Endothelial cell of umbilical vein (primary cell): ENCODE measurements around the gene LCLAT1. TPM values are rescaled to one million over a fixed set of nuclear protein-coding genes. Genes with fewer than 3 reads are reported as not detected.

Source experiments
- BruUV-seq: library from RNA; stranded (reverse); fragments of 400-500 nt; replicated peaks from 2 replicates; lab custom pipeline; 2021; lab: Mats Ljungman, UMichigan
- CTCF ChIA-PET: fragments of 300-600, 350-600 bp; sonication (Branson Sonifier 250); formaldehyde crosslinking; loops from one replicate; lab custom pipeline; 2021; ENCODE audit warnings: antibody characterized with exemption, inconsistent platforms; lab: Charles Lee
- POLR2A ChIA-PET: fragments of 300-600, 350-600 bp; sonication (Branson Sonifier 250); formaldehyde crosslinking; loops from one replicate; lab custom pipeline; 2021; ENCODE audit warnings: antibody characterized with exemption, inconsistent platforms; lab: Charles Lee
- DNase-seq: peaks from one replicate; pipeline ENCODE4 v3.0.0-alpha.2; 2011; ENCODE audit warnings: low read depth, low spot score
- FAIRE-seq: peaks from 2 replicates; lab custom pipeline; 2011; peaks lifted over from hg19 to GRCh38; lab: Jason Lieb, UNC
- H2AFZ ChIP-seq: 2 replicates; pipeline ENCODE4 v1.6.0; 2012; ENCODE audit warnings: low read depth, low read length, control low read depth, inconsistent platforms
- H3K27ac ChIP-seq: 2 replicates; pipeline ENCODE4 v1.5.1; 2011; ENCODE audit warnings: low read depth, mild to moderate bottlenecking, control low read depth, low read length, moderate library complexity; ENCODE audit not compliant: insufficient read depth
- H3K27me3 ChIP-seq, 2 experiments: 2 replicates each; pipeline versions ENCODE4 v1.6.0 to v1.6.1; 2011; ENCODE audit warnings: low read length in 2 of 2, mixed read lengths in 1 of 2; ENCODE audit not compliant: control insufficient read depth in 2 of 2, insufficient read depth in 2 of 2
- H3K36me3 ChIP-seq, 2 experiments: 2 replicates in 1 of 2; 3 replicates in 1 of 2; pipeline ENCODE4 v1.5.1; 2011; ENCODE audit warnings: low read length in 2 of 2, mild to moderate bottlenecking in 1 of 2, moderate library complexity in 1 of 2; ENCODE audit not compliant: control insufficient read depth in 2 of 2, insufficient read depth in 2 of 2; ENCODE audit errors: extremely low read depth in 1 of 2
- H3K4me1 ChIP-seq: 3 replicates; pipeline ENCODE4 v1.5.1; 2011; ENCODE audit warnings: mild to moderate bottlenecking, low read length; ENCODE audit not compliant: control insufficient read depth, insufficient read depth; ENCODE audit errors: extremely low read depth
- H3K4me2 ChIP-seq: 2 replicates; pipeline ENCODE4 v1.6.1; 2011; ENCODE audit warnings: low read length, control low read depth, mixed read lengths; ENCODE audit not compliant: insufficient read depth
- H3K4me3 ChIP-seq, 3 experiments: fragments of 200-600 bp in 1 of 3; sonication (generic), shearing (Covaris generic) in 1 of 3; replicated peaks in 1 of 3; 2 replicates each; pipeline ENCODE4 v1.5.1; 2011 to 2016; ENCODE audit warnings: control low read depth in 3 of 3, low read length in 3 of 3, mild to moderate bottlenecking in 2 of 3, inconsistent platforms in 1 of 3, low read depth in 1 of 3, moderate library complexity in 1 of 3; ENCODE audit not compliant: insufficient read depth in 1 of 3
- H3K79me2 ChIP-seq: 2 replicates; pipeline ENCODE4 v1.6.0; 2012; ENCODE audit warnings: low read length, inconsistent platforms; ENCODE audit not compliant: control insufficient read depth, insufficient read depth
- H3K9ac ChIP-seq: replicated peaks from 2 replicates; pipeline ENCODE3; 2011; ENCODE audit warnings: low read length, control low read depth; ENCODE audit not compliant: insufficient read depth; ENCODE audit errors: extremely low read depth
- H3K9me1 ChIP-seq: replicated peaks from 3 replicates; pipeline ENCODE4 v1.6.0; 2011; ENCODE audit warnings: mild to moderate bottlenecking, low read length; ENCODE audit not compliant: control insufficient read depth, insufficient read depth; ENCODE audit errors: extremely low read depth
- H3K9me3 ChIP-seq: replicated peaks from 2 replicates; pipeline ENCODE4 v1.5.1; 2012; ENCODE audit warnings: low read length, inconsistent platforms; ENCODE audit not compliant: control insufficient read depth, insufficient read depth
- H4K20me1 ChIP-seq: replicated peaks from 2 replicates; pipeline ENCODE3; 2011; ENCODE audit warnings: mild to moderate bottlenecking, low read length; ENCODE audit not compliant: control insufficient read depth, insufficient read depth; ENCODE audit errors: extremely low read depth
- FOS ChIP-seq: IDR thresholded peaks from 2 replicates; pipeline ENCODE4 v1.6.1; 2011; ENCODE audit warnings: mild to moderate bottlenecking, low read length, moderate library complexity, borderline replicate concordance; ENCODE audit not compliant: insufficient read depth
- GATA2 ChIP-seq: IDR thresholded peaks from 2 replicates; pipeline ENCODE4 v1.7.0; 2011; ENCODE audit warnings: low read depth, mild to moderate bottlenecking, moderate library complexity, mixed read lengths, low read length; ENCODE audit not compliant: insufficient read length, insufficient read depth
- JUN ChIP-seq: IDR thresholded peaks from 2 replicates; pipeline ENCODE4 v1.6.1; 2011; ENCODE audit warnings: borderline replicate concordance, low read depth; ENCODE audit not compliant: insufficient read length, insufficient read depth
- MAX ChIP-seq: IDR thresholded peaks from 2 replicates; pipeline ENCODE4 v1.6.1; 2011; ENCODE audit not compliant: insufficient read depth, insufficient read length
- dilution Hi-C: fragments of 300-500 bp; cut with MboI; formaldehyde crosslinking; loops from one replicate; pipeline ENCODE4 v1.15.0; 2019; ENCODE audit warnings: low sequenced_read_pairs; ENCODE audit not compliant: extremely low pct_ligation_motif_present
- intact Hi-C: fragments of 100-400 bp; cut with micrococcal nuclease; formaldehyde crosslinking; loops from one replicate; pipeline ENCODE4 v1.10.0; 2022
- polyA plus RNA-seq, 4 experiments: library from polyadenylated mRNA; depleted of rRNA in 3 of 4; stranded (reverse) in 3 of 4; unstranded in 1 of 4; fragments of >200 nt; gene quantifications; 2 replicates each; pipeline versions ENCODE4 v1.2.1 to v1.2.3, GENCODE V29; 2011 to 2012; ENCODE audit warnings: missing spikeins in 1 of 4
- total RNA-seq: library from RNA; stranded (reverse); gene quantifications from 2 replicates; pipeline ENCODE4 v1.2.3, GENCODE V29; 2021

Gene LCLAT1
- total and polyA plus RNA-seq, 2 donors (not counting 3 experiments of a cell fraction or from before 2014, with no cell fraction given), result 6.1 to 20.8 TPM

- H3K27ac ChIP-seq, result no peak overlapping the region
- FAIRE-seq, result no peak
- no peak overlapping the region for H3K4me3 ChIP-seq
- DNase-seq, result no peak
- no peaks in the 10 kb centered on the region for H3K9me1 ChIP-seq
- TF ChIP-seq MAX, result no peak
- no peak for TF ChIP-seq JUN
- no peaks in the 10 kb centered on the region for H3K27me3 ChIP-seq
- no peaks in the 10 kb centered on the region for H4K20me1 ChIP-seq
- H3K9me3 ChIP-seq, result no peaks in the 10 kb centered on the region
- CTCF ChIA-PET, result no interaction called here
- no peak overlapping the region for H3K4me2 ChIP-seq
- H2AFZ ChIP-seq, result no peak overlapping the region
- no peak overlapping the region for H3K9ac ChIP-seq
- H3K4me1 ChIP-seq, result no peaks in the 10 kb centered on the region
- dilution Hi-C loops, result no loop called here
- POLR2A ChIA-PET, result no interaction called here
- no TSS peak for BruUV-seq
- H3K36me3 ChIP-seq, result no peaks in the 10 kb centered on the region
- H3K79me2 ChIP-seq, result peaks cover 11% of the 10 kb centered on the region
- intact Hi-C loops, result no loop called here
Measured at GRCh38 chr2:30470426-30470825, 23.4 kb downstream of the LCLAT1 start.

- H3K4me3 ChIP-seq, result no peak overlapping the region
- BruUV-seq, result no TSS peak
- H3K27ac ChIP-seq, result no peak overlapping the region
- H3K36me3 ChIP-seq, result no peaks in the 10 kb centered on the region
- H4K20me1 ChIP-seq, result no peaks in the 10 kb centered on the region
- dilution Hi-C loops, result no loop called here
- no peaks in the 10 kb centered on the region for H3K9me1 ChIP-seq
- H3K79me2 ChIP-seq, result peaks cover 11% of the 10 kb centered on the region
- FAIRE-seq (no peak), DNase-seq (no peak)
- intact Hi-C loops, result no loop called here
- ChIA-PET POLR2A (no interaction called here), CTCF (no interaction called here)
- no peaks in the 10 kb centered on the region for H3K9me3 ChIP-seq
- no peak overlapping the region for H3K4me2 ChIP-seq
- TF ChIP-seq JUN (no peak), GATA2 (no peak), FOS (no peak)
- H2AFZ ChIP-seq, result no peak overlapping the region
- H3K27me3 ChIP-seq, result no peaks in the 10 kb centered on the region
- H3K9ac ChIP-seq, result no peak overlapping the region
- H3K4me1 ChIP-seq, result no peaks in the 10 kb centered on the region
Measured at GRCh38 chr2:30472326-30472725, 25.3 kb downstream of the LCLAT1 start.
